Endothelial cell of umbilical vein (primary cell): ENCODE results near the gene TFPI2. TPM values are rescaled to one million over a fixed set of nuclear protein-coding genes. Genes with fewer than 3 reads are reported as not detected.
A peak's percentile ranks its signal among the peaks of the same experiment; 100 is the strongest.

ENCODE experiments used
- BruUV-seq: library from RNA; stranded (reverse); fragments of 400-500 nt; replicated peaks from 2 replicates; lab custom pipeline; 2021; lab: Mats Ljungman, UMichigan
- CTCF ChIA-PET: fragments of 300-600, 350-600 bp; sonication (Branson Sonifier 250); formaldehyde crosslinking; loops from one replicate; lab custom pipeline; 2021; ENCODE audit warnings: antibody characterized with exemption, inconsistent platforms; lab: Charles Lee
- POLR2A ChIA-PET: fragments of 300-600, 350-600 bp; sonication (Branson Sonifier 250); formaldehyde crosslinking; loops from one replicate; lab custom pipeline; 2021; ENCODE audit warnings: antibody characterized with exemption, inconsistent platforms; lab: Charles Lee
- DNase-seq: peaks from one replicate; pipeline ENCODE4 v3.0.0-alpha.2; 2011; ENCODE audit warnings: low read depth, low spot score
- FAIRE-seq: peaks from 2 replicates; lab custom pipeline; 2011; peaks lifted over from hg19 to GRCh38; lab: Jason Lieb, UNC
- H2AFZ ChIP-seq: 2 replicates; pipeline ENCODE4 v1.6.0; 2012; ENCODE audit warnings: low read depth, low read length, control low read depth, inconsistent platforms
- H3K27ac ChIP-seq: 2 replicates; pipeline ENCODE4 v1.5.1; 2011; ENCODE audit warnings: low read depth, mild to moderate bottlenecking, control low read depth, low read length, moderate library complexity; ENCODE audit not compliant: insufficient read depth
- H3K27me3 ChIP-seq, 2 experiments: 2 replicates each; pipeline versions ENCODE4 v1.6.0 to v1.6.1; 2011; ENCODE audit warnings: low read length in 2 of 2, mixed read lengths in 1 of 2; ENCODE audit not compliant: control insufficient read depth in 2 of 2, insufficient read depth in 2 of 2
- H3K36me3 ChIP-seq, 2 experiments: 2 replicates in 1 of 2; 3 replicates in 1 of 2; pipeline ENCODE4 v1.5.1; 2011; ENCODE audit warnings: low read length in 2 of 2, mild to moderate bottlenecking in 1 of 2, moderate library complexity in 1 of 2; ENCODE audit not compliant: control insufficient read depth in 2 of 2, insufficient read depth in 2 of 2; ENCODE audit errors: extremely low read depth in 1 of 2
- H3K4me1 ChIP-seq: 3 replicates; pipeline ENCODE4 v1.5.1; 2011; ENCODE audit warnings: mild to moderate bottlenecking, low read length; ENCODE audit not compliant: control insufficient read depth, insufficient read depth; ENCODE audit errors: extremely low read depth
- H3K4me2 ChIP-seq: 2 replicates; pipeline ENCODE4 v1.6.1; 2011; ENCODE audit warnings: low read length, control low read depth, mixed read lengths; ENCODE audit not compliant: insufficient read depth
- H3K4me3 ChIP-seq, 3 experiments: fragments of 200-600 bp in 1 of 3; sonication (generic), shearing (Covaris generic) in 1 of 3; replicated peaks in 1 of 3; 2 replicates each; pipeline ENCODE4 v1.5.1; 2011 to 2016; ENCODE audit warnings: control low read depth in 3 of 3, low read length in 3 of 3, mild to moderate bottlenecking in 2 of 3, inconsistent platforms in 1 of 3, low read depth in 1 of 3, moderate library complexity in 1 of 3; ENCODE audit not compliant: insufficient read depth in 1 of 3
- H3K79me2 ChIP-seq: 2 replicates; pipeline ENCODE4 v1.6.0; 2012; ENCODE audit warnings: low read length, inconsistent platforms; ENCODE audit not compliant: control insufficient read depth, insufficient read depth
- H3K9ac ChIP-seq: replicated peaks from 2 replicates; pipeline ENCODE3; 2011; ENCODE audit warnings: low read length, control low read depth; ENCODE audit not compliant: insufficient read depth; ENCODE audit errors: extremely low read depth
- H3K9me1 ChIP-seq: replicated peaks from 3 replicates; pipeline ENCODE4 v1.6.0; 2011; ENCODE audit warnings: mild to moderate bottlenecking, low read length; ENCODE audit not compliant: control insufficient read depth, insufficient read depth; ENCODE audit errors: extremely low read depth
- H3K9me3 ChIP-seq: replicated peaks from 2 replicates; pipeline ENCODE4 v1.5.1; 2012; ENCODE audit warnings: low read length, inconsistent platforms; ENCODE audit not compliant: control insufficient read depth, insufficient read depth
- H4K20me1 ChIP-seq: replicated peaks from 2 replicates; pipeline ENCODE3; 2011; ENCODE audit warnings: mild to moderate bottlenecking, low read length; ENCODE audit not compliant: control insufficient read depth, insufficient read depth; ENCODE audit errors: extremely low read depth
- EZH2 ChIP-seq: IDR thresholded peaks from 2 replicates; pipeline ENCODE4 v1.6.1; 2012; ENCODE audit warnings: borderline replicate concordance, low read depth, mild to moderate bottlenecking, moderate library complexity, low read length, inconsistent platforms; ENCODE audit not compliant: severe bottlenecking
- FOS ChIP-seq: IDR thresholded peaks from 2 replicates; pipeline ENCODE4 v1.6.1; 2011; ENCODE audit warnings: mild to moderate bottlenecking, low read length, moderate library complexity, borderline replicate concordance; ENCODE audit not compliant: insufficient read depth
- GATA2 ChIP-seq: IDR thresholded peaks from 2 replicates; pipeline ENCODE4 v1.7.0; 2011; ENCODE audit warnings: low read depth, mild to moderate bottlenecking, moderate library complexity, mixed read lengths, low read length; ENCODE audit not compliant: insufficient read length, insufficient read depth
- JUN ChIP-seq: IDR thresholded peaks from 2 replicates; pipeline ENCODE4 v1.6.1; 2011; ENCODE audit warnings: borderline replicate concordance, low read depth; ENCODE audit not compliant: insufficient read length, insufficient read depth
- MAX ChIP-seq: IDR thresholded peaks from 2 replicates; pipeline ENCODE4 v1.6.1; 2011; ENCODE audit not compliant: insufficient read depth, insufficient read length
- MYC ChIP-seq: IDR thresholded peaks from one replicate; pipeline ENCODE4 v1.6.1; 2011; ENCODE audit warnings: mild to moderate bottlenecking, low read depth, low read length
- POLR2A ChIP-seq: IDR thresholded peaks from 2 replicates; pipeline ENCODE4 v1.6.1; 2012; ENCODE audit warnings: low read depth, mild to moderate bottlenecking, control low read depth, low read length
- POLR2AphosphoS5 ChIP-seq: IDR thresholded peaks from 2 replicates; pipeline ENCODE4 v1.6.1; 2012; ENCODE audit warnings: low read depth, mild to moderate bottlenecking, control low read depth, low read length, moderate library complexity; ENCODE audit not compliant: insufficient read depth
- dilution Hi-C: fragments of 300-500 bp; cut with MboI; formaldehyde crosslinking; loops from one replicate; pipeline ENCODE4 v1.15.0; 2019; ENCODE audit warnings: low sequenced_read_pairs; ENCODE audit not compliant: extremely low pct_ligation_motif_present
- intact Hi-C: fragments of 100-400 bp; cut with micrococcal nuclease; formaldehyde crosslinking; loops from one replicate; pipeline ENCODE4 v1.10.0; 2022
- polyA plus RNA-seq, 4 experiments: library from polyadenylated mRNA; depleted of rRNA in 3 of 4; stranded (reverse) in 3 of 4; unstranded in 1 of 4; fragments of >200 nt; gene quantifications; 2 replicates each; pipeline versions ENCODE4 v1.2.1 to v1.2.3, GENCODE V29; 2011 to 2012; ENCODE audit warnings: missing spikeins in 1 of 4
- total RNA-seq: library from RNA; stranded (reverse); gene quantifications from 2 replicates; pipeline ENCODE4 v1.2.3, GENCODE V29; 2021
- TF ChIP-seq, protein P1 (sequence below), 2 donors: IDR thresholded peaks; 1 replicate in 1 of 2; 2 replicates in 1 of 2; pipeline ENCODE4 v1.5.1; 2011; ENCODE audit warnings: low read length in 2 of 2, mild to moderate bottlenecking in 2 of 2, moderate library complexity in 2 of 2, control low read depth in 1 of 2, inconsistent platforms in 1 of 2, low read depth in 1 of 2; ENCODE audit not compliant: insufficient read depth in 1 of 2; ENCODE audit errors: extremely low read depth in 1 of 2

TFPI2 gene
- total and polyA plus RNA-seq, 2 donors (not counting 3 experiments of a cell fraction or from before 2014, with no cell fraction given), result 49.9 to 65.9 TPM

DNA sequence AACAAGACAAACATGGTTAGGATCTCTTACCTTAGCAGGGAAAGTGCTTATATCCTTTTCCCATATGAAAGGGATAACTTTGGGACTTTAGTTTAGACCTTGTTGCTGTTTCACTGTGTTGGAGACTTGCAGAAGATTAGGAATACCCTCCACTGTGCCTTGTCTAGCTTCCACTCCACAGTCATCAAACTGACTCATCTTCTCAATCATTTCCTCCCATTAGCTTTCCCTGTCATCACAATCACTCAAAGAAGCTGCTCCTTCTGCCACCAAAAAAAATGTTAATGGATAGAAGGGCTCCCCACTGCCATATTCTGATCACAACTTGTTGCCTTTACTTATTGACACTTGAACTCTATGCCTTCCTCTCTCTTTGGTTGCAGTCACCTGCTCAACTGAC, 47.7 kb upstream of the TFPI2 start:
- FAIRE-seq (peak; percentile 26), DNase-seq (peak; percentile 46)
- no peak overlapping the region for H3K27ac ChIP-seq
- no peaks in the 10 kb centered on the region for H3K9me3 ChIP-seq
- H3K9ac ChIP-seq, result no peak overlapping the region
- H3K27me3 ChIP-seq, result no peaks in the 10 kb centered on the region
- intact Hi-C loops (no loop called here), dilution Hi-C loops (no loop called here)
- no TSS peak for BruUV-seq
- H3K4me1 ChIP-seq, result peaks cover 37% of the 10 kb centered on the region
- no peaks in the 10 kb centered on the region for H3K36me3 ChIP-seq
- H3K9me1 ChIP-seq, result no peaks in the 10 kb centered on the region
- H2AFZ ChIP-seq, result no peak overlapping the region
- no peak overlapping the region for H3K4me2 ChIP-seq
- H3K79me2 ChIP-seq, result no peaks in the 10 kb centered on the region
- ChIA-PET POLR2A (interaction anchor here (1.2 kb wide), 1 partner anchor 16 kb away, joined by 3 read pairs; no protein-coding TSS in a partner anchor), CTCF (interaction anchor here (2.2 kb wide), 1 partner anchor 16 kb away, joined by 8 read pairs; the partner anchor contains the start of gene GNG11)
- no peak overlapping the region for H3K4me3 ChIP-seq
- H4K20me1 ChIP-seq, result no peaks in the 10 kb centered on the region
- TF ChIP-seq POLR2AphosphoS5, result no peak
- peak; percentile 80 for TF ChIP-seq FOS
- TF ChIP-seq, protein P1, sequence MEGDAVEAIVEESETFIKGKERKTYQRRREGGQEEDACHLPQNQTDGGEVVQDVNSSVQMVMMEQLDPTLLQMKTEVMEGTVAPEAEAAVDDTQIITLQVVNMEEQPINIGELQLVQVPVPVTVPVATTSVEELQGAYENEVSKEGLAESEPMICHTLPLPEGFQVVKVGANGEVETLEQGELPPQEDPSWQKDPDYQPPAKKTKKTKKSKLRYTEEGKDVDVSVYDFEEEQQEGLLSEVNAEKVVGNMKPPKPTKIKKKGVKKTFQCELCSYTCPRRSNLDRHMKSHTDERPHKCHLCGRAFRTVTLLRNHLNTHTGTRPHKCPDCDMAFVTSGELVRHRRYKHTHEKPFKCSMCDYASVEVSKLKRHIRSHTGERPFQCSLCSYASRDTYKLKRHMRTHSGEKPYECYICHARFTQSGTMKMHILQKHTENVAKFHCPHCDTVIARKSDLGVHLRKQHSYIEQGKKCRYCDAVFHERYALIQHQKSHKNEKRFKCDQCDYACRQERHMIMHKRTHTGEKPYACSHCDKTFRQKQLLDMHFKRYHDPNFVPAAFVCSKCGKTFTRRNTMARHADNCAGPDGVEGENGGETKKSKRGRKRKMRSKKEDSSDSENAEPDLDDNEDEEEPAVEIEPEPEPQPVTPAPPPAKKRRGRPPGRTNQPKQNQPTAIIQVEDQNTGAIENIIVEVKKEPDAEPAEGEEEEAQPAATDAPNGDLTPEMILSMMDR (IDR thresholded peaks at IDR 0.05; ENCODE audit: extremely low read depth in 1 of 2, insufficient read depth in 1 of 2, low read depth in 1 of 2, low read length in 2 of 2), result no peak
- peak; percentile 35 for TF ChIP-seq GATA2
- no peak for TF ChIP-seq POLR2A
- no peak for TF ChIP-seq MYC
- TF ChIP-seq EZH2, result no peak
- no peak for TF ChIP-seq MAX
- TF ChIP-seq JUN, result peak; percentile 33
